Naive thymus-derived CD4-positive, alpha-beta T cell (primary cell): ENCODE measurements around the gene PLCB3. TPM values are rescaled to one million over a fixed set of nuclear protein-coding genes. Genes with fewer than 3 reads are reported as not detected.

ENCODE experiments used
- ATAC-seq: fragments of 150-1000 bp; cut with Tn5 transposase; 2 replicates; pipeline ENCODE4 v1.10.0; 2021; ENCODE audit warnings: mild to moderate bottlenecking, moderate library complexity
- CTCF ChIA-PET: fragments of 350-600 bp; sonication (Branson Sonifier 250); formaldehyde crosslinking; loops from one replicate; lab custom pipeline; 2021; ENCODE audit warnings: antibody characterized with exemption; lab: Charles Lee
- POLR2A ChIA-PET: fragments of 350-600 bp; sonication (Branson Sonifier 250); formaldehyde crosslinking; loops from one replicate; lab custom pipeline; 2021; ENCODE audit warnings: antibody characterized with exemption, inconsistent platforms; lab: Charles Lee
- DNase-seq, 9 donors: peaks; one replicate each; pipeline versions ENCODE4 v3.0.0 to v3.0.0-alpha.2; 2020 to 2022; ENCODE audit warnings: mixed read lengths in 1 of 9
- H3K27ac ChIP-seq: one replicate; pipeline ENCODE4 v1.7.0; 2013; ENCODE audit warnings: mild to moderate bottlenecking, low read depth, low read length, moderate library complexity
- H3K27me3 ChIP-seq, 2 donors: one replicate each; pipeline ENCODE4 v1.7.0; 2013; ENCODE audit warnings: low read length in 2 of 2, mild to moderate bottlenecking in 2 of 2, moderate library complexity in 2 of 2; ENCODE audit not compliant: control insufficient read depth in 2 of 2, insufficient read depth in 2 of 2
- H3K36me3 ChIP-seq, 3 experiments: 1 replicate in 2 of 3; 2 replicates in 1 of 3; pipeline ENCODE4 v1.7.0; 2013; ENCODE audit warnings: low read length in 3 of 3, mild to moderate bottlenecking in 3 of 3, moderate library complexity in 1 of 3; ENCODE audit not compliant: insufficient read depth in 3 of 3, control insufficient read depth in 2 of 3
- H3K4me1 ChIP-seq, 2 donors: one replicate each; pipeline ENCODE4 v1.7.0; 2013; ENCODE audit warnings: low read length in 2 of 2, mild to moderate bottlenecking in 2 of 2, moderate library complexity in 1 of 2; ENCODE audit not compliant: control insufficient read depth in 2 of 2, insufficient read depth in 2 of 2
- H3K4me3 ChIP-seq: 2 replicates; pipeline ENCODE4 v1.7.0; 2013; ENCODE audit warnings: mild to moderate bottlenecking, low read length
- H3K9me3 ChIP-seq, 3 experiments: 1 replicate in 2 of 3; 2 replicates in 1 of 3; pipeline ENCODE4 v1.7.0; 2013; ENCODE audit warnings: low read length in 3 of 3; ENCODE audit not compliant: control insufficient read depth in 2 of 3
- H3K27ac Mint-ChIP-seq, 9 donors: one replicate each; pipeline ENCODE4 v1.8.0; 2020 to 2022; ENCODE audit warnings: mixed read lengths in 9 of 9, mild to moderate bottlenecking in 8 of 9, moderate library complexity in 5 of 9, inconsistent platforms in 2 of 9
- H3K27me3 Mint-ChIP-seq, 5 donors: one replicate each; pipeline ENCODE4 v1.8.0; 2021 to 2022; ENCODE audit warnings: mixed read lengths in 5 of 5, mild to moderate bottlenecking in 1 of 5
- H3K36me3 Mint-ChIP-seq, 5 donors: one replicate each; pipeline ENCODE4 v1.8.0; 2020 to 2022; ENCODE audit warnings: mixed read lengths in 5 of 5, mild to moderate bottlenecking in 3 of 5, inconsistent platforms in 1 of 5
- H3K4me1 Mint-ChIP-seq, 7 donors: one replicate each; pipeline ENCODE4 v1.8.0; 2020 to 2022; ENCODE audit warnings: mixed read lengths in 7 of 7, mild to moderate bottlenecking in 3 of 7, inconsistent platforms in 1 of 7
- H3K4me3 Mint-ChIP-seq, 10 donors: one replicate each; pipeline ENCODE4 v1.8.0; 2020 to 2022; ENCODE audit warnings: mild to moderate bottlenecking in 10 of 10, mixed read lengths in 10 of 10, moderate library complexity in 6 of 10, inconsistent platforms in 2 of 10
- H3K9me3 Mint-ChIP-seq, 11 donors: one replicate each; pipeline ENCODE4 v1.8.0; 2020 to 2022; ENCODE audit warnings: mixed read lengths in 11 of 11, mild to moderate bottlenecking in 4 of 11, inconsistent platforms in 1 of 11, moderate library complexity in 1 of 11
- intact Hi-C, 2 donors: fragments of 100-400 bp; cut with micrococcal nuclease; formaldehyde crosslinking; loops; one replicate each; pipeline ENCODE4 v1.15.1; 2023
- polyA plus RNA-seq, 2 donors: library from polyadenylated mRNA; unstranded; fragments of 300-500 nt; fragmentation: Illumina TruSeq; gene quantifications; one replicate each; pipeline ENCODE4 v1.2.3, GENCODE V29; 2021
- total RNA-seq, 6 experiments: library from RNA in 5 of 6; stranded (reverse) in 5 of 6; gene quantifications; 1 replicate in 5 of 6; 2 replicates in 1 of 6; pipeline ENCODE4 v1.2.3 and lab custom pipeline; 2021 to 2026

PLCB3 gene
- total and polyA plus RNA-seq, 7 experiments from 2014 or later, result 0.19 to 12.1 (median 7.1) TPM

DNA sequence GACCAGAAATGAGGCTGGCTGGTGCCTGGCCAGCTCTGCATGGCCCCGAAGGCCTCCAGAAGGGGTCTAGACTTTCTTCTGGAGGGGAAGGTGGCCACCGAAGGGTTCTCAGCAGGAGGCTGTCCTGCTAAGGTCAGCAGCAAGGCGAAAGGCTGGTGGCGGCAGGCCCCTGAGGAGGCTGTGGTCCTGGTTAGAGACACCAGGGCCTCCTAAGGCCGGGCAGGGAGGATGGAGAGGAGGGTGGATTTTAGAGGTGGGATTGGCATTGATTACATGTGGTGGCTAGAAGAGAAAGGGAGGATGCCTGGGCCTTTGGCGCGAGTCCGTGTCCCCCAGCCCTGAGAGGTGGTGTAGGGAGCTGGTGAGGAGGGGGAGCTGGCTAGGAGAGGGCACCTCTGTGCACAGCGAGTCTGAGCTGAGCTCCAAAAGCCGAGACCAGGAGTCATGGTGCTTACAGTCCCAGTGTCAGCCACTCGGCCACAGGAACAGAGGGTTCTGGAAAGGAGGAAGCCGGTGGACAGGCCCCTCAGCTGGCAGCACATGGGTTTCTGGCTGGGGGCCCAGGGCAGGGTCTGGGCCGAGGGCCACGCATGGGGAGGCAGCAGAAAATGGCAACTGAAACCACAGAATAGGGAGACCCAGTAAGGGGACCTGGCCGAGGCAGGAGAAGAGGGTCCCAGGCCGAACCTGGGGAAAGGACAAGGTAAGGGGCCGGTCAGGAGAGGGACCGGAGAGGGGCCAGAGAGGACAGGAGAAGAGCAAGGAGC is 42.4 kb upstream of the PLCB3 start:
- ATAC-seq (no peak), DNase-seq (no peak)
- Mint-ChIP-seq H3K36me3 (peaks cover 0 to 36% (median 15%) of the 10 kb centered on the region in 5 donors), H3K27me3 (no peaks in the 10 kb centered on the region), H3K4me3 (peak overlapping the region; percentile 27 to 96 (median 66)), H3K4me1 (peaks cover 32 to 53% (median 46%) of the 10 kb centered on the region in 7 donors), H3K27ac (peak overlapping the region in 8 of 9 donors; percentile 59 to 95 (median 88)), H3K9me3 (no peaks in the 10 kb centered on the region)
- H3K4me1 ChIP-seq, result peaks cover 28 to 30% of the 10 kb centered on the region in 2 donors
- intact Hi-C loops, result loop anchor here (5.0 kb wide), 2 partner anchors 78 to 148 kb away; partner anchors contain the start of genes GPR137 (in 1 of the 2) and RPS6KA4 (in 1 of the 2)
- peak overlapping the region; percentile 88 for H3K27ac ChIP-seq
- ChIA-PET CTCF (interaction anchor here (3.7 to 7.4 kb wide), 2 partner anchors 9 to 16 kb away, joined by 25 to 66 read pairs; partner anchors contain the start of genes NUDT22 and TRPT1), POLR2A (interaction anchor here (1.4 to 11.2 kb wide), 8 partner anchors 12 to 570 kb away, joined by 3 to 220 read pairs (median 56); partner anchors contain the start of genes CATSPERZ, DNAJC4, ESRRA and NUDT22)
- no peaks in the 10 kb centered on the region for H3K27me3 ChIP-seq
- no peak overlapping the region for H3K4me3 ChIP-seq
- peaks cover 0 to 59% (median 0%) of the 10 kb centered on the region in 3 experiments for H3K36me3 ChIP-seq
- H3K9me3 ChIP-seq, result no peaks in the 10 kb centered on the region

GRCh38 chr11:64209563-64209843 is 41.8 kb upstream of the PLCB3 start:
- intact Hi-C loops, result loop anchor here (5.0 kb wide), 2 partner anchors 78 to 148 kb away; partner anchors contain the start of genes GPR137 (in 1 of the 2) and RPS6KA4 (in 1 of the 2)
- Histone ChIP-seq H3K9me3 (no peaks in the 10 kb centered on the region), H3K36me3 (peaks cover 0 to 60% (median 0%) of the 10 kb centered on the region in 3 experiments), H3K4me3 (no peak overlapping the region), H3K27me3 (no peaks in the 10 kb centered on the region), H3K27ac (peak overlapping the region; percentile 88), H3K4me1 (peaks cover 25 to 26% of the 10 kb centered on the region in 2 donors)
- H3K4me3 Mint-ChIP-seq, result peak overlapping the region in 2 of 10 donors; percentile 6 to 51
- POLR2A ChIA-PET, result interaction anchor here (1.1 to 11.2 kb wide), 3 partner anchors 11 to 26 kb away, joined by 3 to 220 read pairs (median 6); partner anchors contain the start of genes DNAJC4, NUDT22 and TRPT1
- H3K4me1 Mint-ChIP-seq, result peaks cover 28 to 48% (median 41%) of the 10 kb centered on the region in 7 donors
- CTCF ChIA-PET, result interaction anchor here (7.4 kb wide), 1 partner anchor 15 kb away, joined by 66 read pairs; the partner anchor contains the start of genes NUDT22 and TRPT1
- no peak for ATAC-seq
- peaks cover 0 to 31% (median 11%) of the 10 kb centered on the region in 5 donors for H3K36me3 Mint-ChIP-seq
- no peaks in the 10 kb centered on the region for H3K9me3 Mint-ChIP-seq
- no peak for DNase-seq
- peak overlapping the region in 7 of 9 donors; percentile 11 to 95 (median 86) for H3K27ac Mint-ChIP-seq
- H3K27me3 Mint-ChIP-seq, result no peaks in the 10 kb centered on the region

DNA sequence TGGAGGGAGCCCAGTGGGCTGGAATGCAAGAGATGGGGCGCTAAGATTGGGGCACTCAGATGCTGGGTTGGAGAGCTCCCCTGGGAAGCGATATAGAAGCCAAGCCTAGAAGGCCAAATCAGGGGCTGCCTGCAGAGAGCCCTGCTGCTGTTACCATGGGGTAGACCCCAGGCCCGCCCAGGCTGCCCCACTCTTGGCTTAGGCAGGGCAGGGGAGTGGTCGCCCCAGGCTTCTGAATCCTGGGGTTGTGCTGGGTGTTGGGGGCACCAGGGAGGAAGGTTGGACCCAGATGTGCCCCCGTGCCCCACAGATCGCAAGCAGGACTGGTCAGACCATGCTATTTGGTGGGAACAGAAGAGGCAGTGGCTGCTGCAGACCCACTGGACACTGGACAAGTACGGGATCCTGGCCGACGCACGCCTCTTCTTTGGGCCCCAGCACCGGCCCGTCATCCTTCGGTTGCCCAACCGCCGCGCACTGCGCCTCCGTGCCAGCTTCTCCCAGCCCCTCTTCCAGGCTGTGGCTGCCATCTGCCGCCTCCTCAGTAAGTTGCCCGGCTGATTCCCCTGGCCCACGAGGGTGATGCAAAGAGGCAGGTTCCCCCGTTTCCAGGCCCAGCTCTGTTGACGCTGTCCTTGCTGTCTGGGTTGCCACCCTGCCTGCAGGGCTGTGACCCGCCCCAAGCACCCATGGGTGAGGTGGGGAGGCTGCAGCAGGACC is 40.9 kb upstream of the PLCB3 start:
- intact Hi-C loops, result no loop called here
- DNase-seq (no peak), ATAC-seq (no peak)
- H3K36me3 ChIP-seq, result peaks cover 0 to 69% (median 0%) of the 10 kb centered on the region in 3 experiments
- Mint-ChIP-seq H3K4me3 (no peak overlapping the region), H3K9me3 (no peaks in the 10 kb centered on the region), H3K27me3 (no peaks in the 10 kb centered on the region), H3K36me3 (peaks cover 0 to 33% (median 12%) of the 10 kb centered on the region in 5 donors), H3K27ac (peak overlapping the region in 5 of 9 donors; percentile 28 to 94 (median 48)), H3K4me1 (peaks cover 24 to 45% (median 40%) of the 10 kb centered on the region in 7 donors)
- no peak overlapping the region for H3K4me3 ChIP-seq
- H3K27me3 ChIP-seq, result no peaks in the 10 kb centered on the region
- ChIA-PET POLR2A (interaction anchor here (1.1 to 11.2 kb wide), 5 partner anchors 10 to 25 kb away, joined by 3 to 220 read pairs (median 5); partner anchors contain the start of genes DNAJC4, NUDT22 and TRPT1), CTCF (no interaction called here)
- H3K4me1 ChIP-seq, result peaks cover 20 to 21% of the 10 kb centered on the region in 2 donors
- H3K9me3 ChIP-seq, result no peaks in the 10 kb centered on the region
- H3K27ac ChIP-seq, result peak overlapping the region; percentile 9

DNA sequence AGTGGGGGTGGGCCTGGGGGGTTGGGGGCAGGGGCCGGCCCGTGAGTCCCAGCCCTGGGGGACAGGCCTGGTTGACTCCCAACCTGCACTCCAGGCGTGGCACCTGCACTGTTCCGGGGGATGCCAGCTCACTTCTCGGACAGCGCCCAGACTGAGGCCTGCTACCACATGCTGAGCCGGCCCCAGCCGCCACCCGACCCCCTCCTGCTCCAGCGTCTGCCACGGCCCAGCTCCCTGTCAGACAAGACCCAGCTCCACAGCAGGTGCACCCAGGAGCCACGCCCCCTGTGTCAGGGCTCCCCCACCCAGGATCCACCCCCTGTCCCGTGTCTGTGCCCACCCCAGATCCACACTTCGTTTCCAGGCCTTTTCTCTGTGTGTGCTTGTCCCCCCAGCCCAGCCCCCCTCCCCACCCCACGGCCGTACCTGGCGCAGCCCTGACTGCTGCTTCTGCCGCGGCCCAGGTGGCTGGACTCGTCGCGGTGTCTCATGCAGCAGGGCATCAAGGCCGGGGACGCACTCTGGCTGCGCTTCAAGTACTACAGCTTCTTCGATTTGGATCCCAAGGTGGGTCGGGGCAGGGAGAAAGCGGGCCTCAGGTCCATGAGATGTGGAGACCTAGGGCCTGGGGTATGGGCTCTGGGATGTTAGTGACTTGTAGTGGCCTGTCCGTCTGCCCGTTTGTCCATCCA is 40.0 kb upstream of the PLCB3 start:
- H3K4me3 Mint-ChIP-seq, result no peak overlapping the region
- H3K27me3 ChIP-seq, result no peaks in the 10 kb centered on the region
- ATAC-seq (no peak), DNase-seq (no peak)
- ChIA-PET POLR2A (interaction anchor here (0.9 to 11.2 kb wide), 4 partner anchors 9 to 31 kb away, joined by 3 to 220 read pairs (median 4); partner anchors contain the start of genes NUDT22 and TRPT1), CTCF (no interaction called here)
- H3K9me3 Mint-ChIP-seq, result no peaks in the 10 kb centered on the region
- peak overlapping the region in 1 of 9 donors; percentile 17 for H3K27ac Mint-ChIP-seq
- no peaks in the 10 kb centered on the region for H3K27me3 Mint-ChIP-seq
- H3K36me3 Mint-ChIP-seq, result peaks cover 0 to 31% (median 12%) of the 10 kb centered on the region in 5 donors
- peaks cover 22 to 37% (median 31%) of the 10 kb centered on the region in 7 donors for H3K4me1 Mint-ChIP-seq
- peaks cover 0 to 75% (median 0%) of the 10 kb centered on the region in 3 experiments for H3K36me3 ChIP-seq
- intact Hi-C loops, result no loop called here
- H3K4me1 ChIP-seq, result peaks cover 11 to 12% of the 10 kb centered on the region in 2 donors
- H3K27ac ChIP-seq, result no peak overlapping the region
- no peak overlapping the region for H3K4me3 ChIP-seq
- H3K9me3 ChIP-seq, result no peaks in the 10 kb centered on the region

DNA sequence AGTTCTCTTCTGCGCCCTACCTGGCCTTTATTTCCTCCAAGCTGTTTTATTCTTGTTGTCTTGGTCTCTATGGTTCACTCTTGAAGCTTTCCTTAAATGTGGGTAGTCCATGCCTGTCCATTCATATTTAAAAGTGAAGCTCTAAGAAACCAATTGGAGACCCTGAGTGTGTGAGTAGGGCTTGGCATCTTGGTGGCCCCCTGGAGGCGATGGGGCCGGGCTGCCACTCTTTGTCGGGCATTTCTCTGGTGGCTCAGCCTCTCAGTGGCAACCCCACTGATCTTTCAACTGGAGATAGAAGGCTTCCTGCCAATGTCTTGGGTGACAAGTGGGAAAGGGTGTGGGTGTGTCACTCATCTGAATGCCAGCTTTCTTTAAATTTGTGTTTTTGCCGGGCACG is 34.5 kb upstream of the PLCB3 start:
- H3K9me3 ChIP-seq, result no peaks in the 10 kb centered on the region
- no peak overlapping the region for H3K27ac ChIP-seq
- H3K27ac Mint-ChIP-seq, result peak overlapping the region in 5 of 9 donors; percentile 22 to 47 (median 28)
- peaks cover 0 to 28% (median 12%) of the 10 kb centered on the region in 5 donors for H3K36me3 Mint-ChIP-seq
- ChIA-PET POLR2A (interaction anchor here (0.8 to 14.3 kb wide), 7 partner anchors 9 to 562 kb away, joined by 3 to 220 read pairs (median 5); partner anchors contain the start of genes FERMT3, NUDT22, PRDX5 and SF1), CTCF (interaction anchor here (0.5 to 2.9 kb wide), 6 partner anchors 10 to 472 kb away, joined by 3 to 25 read pairs (median 3); partner anchors contain the start of gene FERMT3)
- no peaks in the 10 kb centered on the region for H3K4me1 ChIP-seq
- no peaks in the 10 kb centered on the region for H3K27me3 Mint-ChIP-seq
- no peaks in the 10 kb centered on the region for H3K27me3 ChIP-seq
- no peak overlapping the region for H3K4me3 ChIP-seq
- H3K4me3 Mint-ChIP-seq, result no peak overlapping the region
- H3K9me3 Mint-ChIP-seq, result no peaks in the 10 kb centered on the region
- H3K36me3 ChIP-seq, result peaks cover 7 to 75% (median 11%) of the 10 kb centered on the region in 3 experiments
- ATAC-seq, result no peak
- no peak for DNase-seq
- intact Hi-C loops, result no loop called here
- H3K4me1 Mint-ChIP-seq, result peaks cover 10 to 25% (median 13%) of the 10 kb centered on the region in 7 donors
